Activated B cell treated with CpG ODN at 0.5 μM for 24 hours (primary cell): ENCODE data around the gene MYO5C. TPM values are rescaled to one million over a fixed set of nuclear protein-coding genes. Genes with fewer than 3 reads are reported as not detected.

Source experiments
- ATAC-seq: fragments of 200-7000 bp; cut with Tn5 transposase; one replicate; pipeline ENCODE4 v1.10.0; 2021; ENCODE audit warnings: low read depth, mild to moderate bottlenecking, moderate library complexity
- CTCF ChIA-PET: fragments of 350-600 bp; sonication (Branson Sonifier 250); formaldehyde crosslinking; loops from one replicate; lab custom pipeline; 2021; ENCODE audit warnings: antibody characterized with exemption; lab: Charles Lee
- POLR2A ChIA-PET: fragments of 350-600 bp; sonication (Branson Sonifier 250); formaldehyde crosslinking; loops from one replicate; lab custom pipeline; 2021; ENCODE audit warnings: antibody characterized with exemption; lab: Charles Lee
- DNase-seq: peaks from one replicate; pipeline ENCODE4 v3.0.0; 2022
- H3K27ac Mint-ChIP-seq: one replicate; pipeline ENCODE4 v1.8.0; 2020; ENCODE audit warnings: mixed read lengths
- H3K27me3 Mint-ChIP-seq: one replicate; pipeline ENCODE4 v1.8.0; 2021; ENCODE audit warnings: mixed read lengths
- H3K36me3 Mint-ChIP-seq: one replicate; pipeline ENCODE4 v1.8.0; 2021; ENCODE audit warnings: low read depth, mixed read lengths
- H3K4me1 Mint-ChIP-seq: one replicate; pipeline ENCODE4 v1.8.0; 2021; ENCODE audit warnings: mixed read lengths
- H3K4me3 Mint-ChIP-seq: one replicate; pipeline ENCODE4 v1.8.0; 2020; ENCODE audit warnings: mild to moderate bottlenecking, mixed read lengths
- H3K9me3 Mint-ChIP-seq: one replicate; pipeline ENCODE4 v1.8.0; 2020; ENCODE audit warnings: mixed read lengths
- CTCF ChIP-seq: fragments of 200-600 bp; IDR thresholded peaks from one replicate; pipeline ENCODE4 v1.8.0; 2022; ENCODE audit warnings: antibody characterized with exemption, mild to moderate bottlenecking
- intact Hi-C: fragments of 100-400 bp; cut with micrococcal nuclease; formaldehyde crosslinking; loops from one replicate; pipeline ENCODE4 v1.15.1; 2024
- total RNA-seq: library from RNA; stranded (reverse); gene quantifications from 2 replicates; pipeline ENCODE4 v1.2.3, GENCODE V29; 2022

MYO5C gene
- total RNA-seq, 1 donor from 2014 or later, result 3.3 TPM

- Mint-ChIP-seq H3K9me3 (no peaks in the 10 kb centered on the region), H3K27me3 (no peaks in the 10 kb centered on the region), H3K4me3 (no peak overlapping the region), H3K36me3 (peaks cover 13% of the 10 kb centered on the region), H3K4me1 (peaks cover 35% of the 10 kb centered on the region), H3K27ac (no peak overlapping the region)
- no peak for TF ChIP-seq CTCF
- CTCF ChIA-PET, result interaction anchor here (0.7 to 2.3 kb wide), 13 partner anchors 9 to 517 kb away, joined by 3 to 35 read pairs (median 4); partner anchors contain the start of gene GNB5
- DNase-seq (no peak), ATAC-seq (peak; percentile 33)
- intact Hi-C loops, result loop anchor here (1.0 kb wide), 1 partner anchor 10 kb away; no protein-coding TSS in a partner anchor
- POLR2A ChIA-PET, result interaction anchor here (0.5 to 1.7 kb wide), 7 partner anchors 11 to 118 kb away, joined by 3 to 11 read pairs (median 5); no protein-coding TSS in a partner anchor
Measured at GRCh38 chr15:52217186-52217585, 78.4 kb downstream of the MYO5C start.

- POLR2A ChIA-PET, result interaction anchor here (1.1 kb wide), 1 partner anchor 11 kb away, joined by 3 read pairs; no protein-coding TSS in a partner anchor
- no peak overlapping the region for H3K27ac Mint-ChIP-seq
- H3K4me3 Mint-ChIP-seq, result no peak overlapping the region
- CTCF ChIA-PET, result interaction anchor here (0.8 to 1.6 kb wide), 6 partner anchors 11 to 42 kb away, joined by 3 to 6 read pairs (median 4); no protein-coding TSS in a partner anchor
- H3K4me1 Mint-ChIP-seq, result peaks cover 15% of the 10 kb centered on the region
- ATAC-seq (no peak), DNase-seq (no peak)
- TF ChIP-seq CTCF, result no peak
- no peaks in the 10 kb centered on the region for H3K27me3 Mint-ChIP-seq
- peaks cover 8% of the 10 kb centered on the region for H3K36me3 Mint-ChIP-seq
- no peaks in the 10 kb centered on the region for H3K9me3 Mint-ChIP-seq
- intact Hi-C loops, result no loop called here
Measured at GRCh38 chr15:52214553-52214952, 81.1 kb downstream of the MYO5C start.

- Mint-ChIP-seq H3K4me1 (peaks cover 6% of the 10 kb centered on the region), H3K27ac (no peak overlapping the region), H3K4me3 (no peak overlapping the region), H3K36me3 (peaks cover 8% of the 10 kb centered on the region), H3K27me3 (no peaks in the 10 kb centered on the region), H3K9me3 (no peaks in the 10 kb centered on the region)
- no peak for TF ChIP-seq CTCF
- intact Hi-C loops, result no loop called here
- DNase-seq (no peak), ATAC-seq (no peak)
- ChIA-PET POLR2A (no interaction called here), CTCF (interaction anchor here (0.6 to 1.4 kb wide), 2 partner anchors 29 to 281 kb away, joined by 3 to 5 read pairs; no protein-coding TSS in a partner anchor)
Measured at GRCh38 chr15:52213206-52213605, 82.4 kb downstream of the MYO5C start.

- Mint-ChIP-seq H3K27me3 (no peaks in the 10 kb centered on the region), H3K9me3 (no peaks in the 10 kb centered on the region), H3K27ac (no peak overlapping the region), H3K4me1 (no peaks in the 10 kb centered on the region), H3K4me3 (no peak overlapping the region), H3K36me3 (peaks cover 16% of the 10 kb centered on the region)
- POLR2A ChIA-PET, result interaction anchor here (1.1 to 1.4 kb wide), 4 partner anchors 24 to 54 kb away, joined by 3 to 4 read pairs (median 4); no protein-coding TSS in a partner anchor
- ATAC-seq (peak; percentile 99), DNase-seq (peak; percentile 44)
- intact Hi-C loops, result loop anchor here (1.0 to 5.0 kb wide), 4 partner anchors 13 to 151 kb away; no protein-coding TSS in a partner anchor
- TF ChIP-seq CTCF, result no peak
- CTCF ChIA-PET, result interaction anchor here (0.6 to 2.3 kb wide), 23 partner anchors 9 to 236 kb away, joined by 3 to 19 read pairs (median 4); partner anchors contain the start of genes BCL2L10, GNB5 and LEO1
Measured at GRCh38 chr15:52208306-52208946, 87.2 kb downstream of the MYO5C start.

- no peak overlapping the region for H3K27ac Mint-ChIP-seq
- CTCF ChIA-PET, result no interaction called here
- intact Hi-C loops, result loop anchor here (5.0 kb wide), 1 partner anchor 150 kb away; no protein-coding TSS in a partner anchor
Measured at GRCh38 chr15:52207191-52207590, 88.4 kb downstream of the MYO5C start.

More at GRCh38 chr15:52207191-52207590, 88.4 kb downstream of the MYO5C start:
- ATAC-seq (no peak), DNase-seq (no peak)
- no peaks in the 10 kb centered on the region for H3K9me3 Mint-ChIP-seq
- H3K27me3 Mint-ChIP-seq, result no peaks in the 10 kb centered on the region
- POLR2A ChIA-PET, result no interaction called here
- peaks cover 14% of the 10 kb centered on the region for H3K36me3 Mint-ChIP-seq
- no peaks in the 10 kb centered on the region for H3K4me1 Mint-ChIP-seq
- H3K4me3 Mint-ChIP-seq, result no peak overlapping the region
- TF ChIP-seq CTCF, result no peak
